ES-I3 (cell line): ENCODE results near the gene USP9X.
"Not testable (repeated sequence)": the region's sequence is repeated elsewhere in the genome, so short reads cannot be mapped to it uniquely, and the experiment has no call there.

ENCODE experiments used
- H3K36me3 ChIP-seq: 2 replicates; pipeline ENCODE4 v1.6.1; 2013; ENCODE audit warnings: mild to moderate bottlenecking, low read length, control low read depth, moderate library complexity; ENCODE audit not compliant: insufficient read depth
- H3K4me1 ChIP-seq: 2 replicates; pipeline ENCODE4 v1.6.1; 2013; ENCODE audit warnings: mild to moderate bottlenecking, control low read depth, low read length; ENCODE audit not compliant: insufficient read depth
- H3K9ac ChIP-seq: 2 replicates; pipeline ENCODE4 v1.6.1; 2013; ENCODE audit warnings: low read depth, mild to moderate bottlenecking, low read length, moderate library complexity
- H3K9me3 ChIP-seq: 2 replicates; pipeline ENCODE4 v1.6.1; 2013; ENCODE audit warnings: mild to moderate bottlenecking, low read length, moderate library complexity; ENCODE audit not compliant: control insufficient read depth, insufficient read depth

Gene USP9X

GRCh38 chrX:41164449-41164848 lies 79.2 kb downstream of the USP9X start:
- no peaks in the 10 kb centered on the region for H3K9me3 ChIP-seq
- no peak overlapping the region for H3K9ac ChIP-seq
- peaks cover 11% of the 10 kb centered on the region for H3K36me3 ChIP-seq
- H3K4me1 ChIP-seq, result no peaks in the 10 kb centered on the region

GRCh38 chrX:41167888-41168287 lies 82.6 kb downstream of the USP9X start:
- Histone ChIP-seq H3K4me1 (no peaks in the 10 kb centered on the region), H3K36me3 (peaks cover 19% of the 10 kb centered on the region; the same call in 1 of the 2 replicates), H3K9me3 (no peaks in the 10 kb centered on the region), H3K9ac (no peak overlapping the region)

- Histone ChIP-seq H3K9ac (no peak overlapping the region), H3K9me3 (no peaks in the 10 kb centered on the region), H3K4me1 (no peaks in the 10 kb centered on the region), H3K36me3 (peaks cover 3% of the 10 kb centered on the region)
Observed at GRCh38 chrX:41176263-41176662, 91.0 kb downstream of the USP9X start.

- peaks cover 2% of the 10 kb centered on the region for H3K36me3 ChIP-seq
- no peak overlapping the region for H3K9ac ChIP-seq
- H3K9me3 ChIP-seq, result no peaks in the 10 kb centered on the region
- no peaks in the 10 kb centered on the region for H3K4me1 ChIP-seq
Observed at GRCh38 chrX:41177297-41177696, 92.1 kb downstream of the USP9X start.

- no peaks in the 10 kb centered on the region for H3K9me3 ChIP-seq
- H3K36me3 ChIP-seq, result peaks cover 2% of the 10 kb centered on the region
- H3K4me1 ChIP-seq, result no peaks in the 10 kb centered on the region
- H3K9ac ChIP-seq, result no peak overlapping the region
Observed at GRCh38 chrX:41178201-41178600, 93.0 kb downstream of the USP9X start.

DNA sequence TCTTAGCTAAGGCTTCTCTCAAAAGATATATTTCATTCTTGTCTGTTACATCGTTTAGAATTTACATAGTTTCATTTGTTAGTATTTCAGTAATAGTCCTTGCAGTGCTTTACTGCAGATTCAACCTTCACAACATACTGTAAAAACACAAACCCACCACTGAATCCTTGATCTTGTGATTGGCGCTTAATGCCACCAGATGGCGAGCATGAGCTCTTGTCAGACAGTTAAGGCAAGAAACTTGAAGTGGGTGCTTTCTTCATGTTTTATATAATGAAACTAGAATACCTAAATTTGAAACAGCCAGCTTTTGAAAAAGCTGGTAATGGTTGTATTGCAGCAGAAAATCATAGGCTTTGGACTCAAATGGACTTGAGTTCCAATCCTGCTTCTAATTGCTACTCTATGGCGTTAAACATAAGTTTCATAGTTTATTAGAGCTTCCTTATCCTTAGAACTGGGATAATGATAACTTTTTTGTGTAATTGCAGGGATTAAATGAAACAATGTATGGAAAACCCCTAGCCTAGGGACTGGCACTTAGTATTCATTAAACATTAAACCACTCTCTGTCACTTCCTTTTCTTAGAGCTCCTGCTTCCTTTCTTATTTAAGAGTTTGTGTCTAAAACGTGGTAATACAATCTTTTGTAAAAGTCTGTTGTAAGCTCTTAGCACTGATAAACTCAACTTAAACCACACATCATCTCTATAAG lies 95.1 kb downstream of the USP9X start:
- Histone ChIP-seq H3K36me3 (peaks cover 6% of the 10 kb centered on the region), H3K9ac (no peak overlapping the region), H3K4me1 (no peaks in the 10 kb centered on the region), H3K9me3 (no peaks in the 10 kb centered on the region)

- Histone ChIP-seq H3K9me3 (no peaks in the 10 kb centered on the region), H3K9ac (no peak overlapping the region), H3K36me3 (peaks cover 8% of the 10 kb centered on the region), H3K4me1 (no peaks in the 10 kb centered on the region)
Observed at GRCh38 chrX:41184312-41184711, 99.1 kb downstream of the USP9X start.

GRCh38 chrX:41186946-41187345 lies 101.7 kb downstream of the USP9X start:
- peaks cover 10% of the 10 kb centered on the region for H3K36me3 ChIP-seq
- H3K9me3 ChIP-seq, H3K9ac ChIP-seq, H3K4me1 ChIP-seq: not testable (repeated sequence)

GRCh38 chrX:41189156-41189555 lies 103.9 kb downstream of the USP9X start:
- H3K36me3 ChIP-seq, result peaks cover 13% of the 10 kb centered on the region
- no peaks in the 10 kb centered on the region for H3K4me1 ChIP-seq
- no peak overlapping the region for H3K9ac ChIP-seq
- H3K9me3 ChIP-seq, result no peaks in the 10 kb centered on the region

GRCh38 chrX:41192880-41193279 lies 107.6 kb downstream of the USP9X start:
- no peaks in the 10 kb centered on the region for H3K4me1 ChIP-seq
- peaks cover 13% of the 10 kb centered on the region for H3K36me3 ChIP-seq
- no peaks in the 10 kb centered on the region for H3K9me3 ChIP-seq
- no peak overlapping the region for H3K9ac ChIP-seq

- Histone ChIP-seq H3K9me3 (no peaks in the 10 kb centered on the region), H3K4me1 (no peaks in the 10 kb centered on the region), H3K36me3 (peaks cover 20% of the 10 kb centered on the region), H3K9ac (no peak overlapping the region)
Observed at GRCh38 chrX:41198410-41198809, 113.2 kb downstream of the USP9X start.

DNA sequence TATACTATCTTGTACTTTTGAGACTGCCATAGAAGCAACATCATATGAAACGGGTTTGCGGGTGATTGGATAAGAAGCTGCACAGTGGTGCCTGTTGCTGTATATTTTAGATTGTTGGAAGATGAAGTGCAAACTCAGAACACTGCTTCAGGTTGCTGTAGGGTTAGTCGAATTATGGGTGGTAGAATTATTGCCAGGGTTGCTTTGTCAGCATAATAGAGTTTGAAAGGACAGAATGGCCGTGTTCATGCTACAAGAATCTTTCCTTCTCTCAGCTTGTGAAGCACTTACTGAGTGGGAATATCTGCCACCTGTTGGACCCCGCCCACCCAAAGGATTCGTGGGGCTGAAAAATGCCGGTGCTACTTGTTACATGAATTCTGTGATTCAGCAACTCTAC lies 115.5 kb downstream of the USP9X start:
- Histone ChIP-seq H3K9ac (no peak overlapping the region), H3K36me3 (peaks cover 21% of the 10 kb centered on the region), H3K4me1 (no peaks in the 10 kb centered on the region), H3K9me3 (no peaks in the 10 kb centered on the region)

- Histone ChIP-seq H3K4me1 (no peaks in the 10 kb centered on the region), H3K9me3 (peaks cover 4% of the 10 kb centered on the region; the same call in 1 of the 2 replicates), H3K9ac (no peak overlapping the region), H3K36me3 (peaks cover 4% of the 10 kb centered on the region; the same call in 1 of the 2 replicates)
Observed at GRCh38 chrX:41209853-41210252, 124.6 kb downstream of the USP9X start.

GRCh38 chrX:41224605-41225004 lies 139.4 kb downstream of the USP9X start:
- H3K9me3 ChIP-seq, result no peaks in the 10 kb centered on the region
- no peaks in the 10 kb centered on the region for H3K4me1 ChIP-seq
- H3K36me3 ChIP-seq, result peaks cover 7% of the 10 kb centered on the region
- no peak overlapping the region for H3K9ac ChIP-seq

- peaks cover 11% of the 10 kb centered on the region; the same call in 1 of the 2 replicates for H3K4me1 ChIP-seq
- H3K9me3 ChIP-seq, result no peaks in the 10 kb centered on the region
- H3K9ac ChIP-seq, result no peak overlapping the region
- H3K36me3 ChIP-seq, result peaks cover 13% of the 10 kb centered on the region
Observed at GRCh38 chrX:41233988-41234387, 148.7 kb downstream of the USP9X start.
